H1 (cell line): ENCODE measurements around the gene RCBTB1. TPM values are rescaled to one million over a fixed set of nuclear protein-coding genes. Genes with fewer than 3 reads are reported as not detected.

Source experiments
- CTCF ChIA-PET: fragments of 300-600 bp; sonication (Branson Sonifier 250); formaldehyde crosslinking; loops from one replicate; lab custom pipeline; 2021; ENCODE audit not compliant: partially characterized antibody; lab: Charles Lee
- POLR2A ChIA-PET: fragments of 300-600 bp; sonication (Branson Sonifier 250); formaldehyde crosslinking; loops from one replicate; lab custom pipeline; 2021; ENCODE audit warnings: inconsistent platforms; ENCODE audit not compliant: partially characterized antibody; lab: Charles Lee
- DNase-seq, 2 experiments: peaks; one replicate each; pipeline versions ENCODE4 v3.0.0 to v3.0.0-alpha.2; 2010 to 2022; ENCODE audit warnings: low spot score in 2 of 2, low read depth in 1 of 2, mixed read lengths in 1 of 2
- FAIRE-seq: peaks from 2 replicates; lab custom pipeline; 2011; peaks lifted over from hg19 to GRCh38; lab: Jason Lieb, UNC
- H2AFZ ChIP-seq: 2 replicates; pipeline ENCODE4 v1.8.1; 2012; ENCODE audit warnings: low read length, inconsistent platforms
- H2AK5ac ChIP-seq: 2 replicates; pipeline ENCODE4 v1.6.1; 2013; ENCODE audit warnings: low read depth, low read length
- H2BK120ac ChIP-seq: replicated peaks from 2 replicates; pipeline ENCODE3; 2013; ENCODE audit warnings: low read depth, low read length, inconsistent platforms
- H2BK12ac ChIP-seq: 2 replicates; pipeline ENCODE4 v1.6.1; 2013; ENCODE audit warnings: low read depth, low read length
- H2BK15ac ChIP-seq: 2 replicates; pipeline ENCODE4 v1.6.1; 2013; ENCODE audit warnings: low read length
- H2BK20ac ChIP-seq: 2 replicates; pipeline ENCODE4 v1.6.1; 2013; ENCODE audit warnings: low read length
- H2BK5ac ChIP-seq: 2 replicates; pipeline ENCODE4 v1.6.1; 2013; ENCODE audit warnings: low read depth, low read length
- H3K14ac ChIP-seq: 2 replicates; pipeline ENCODE4 v1.6.1; 2013; ENCODE audit warnings: inconsistent platforms; ENCODE audit not compliant: insufficient read length
- H3K18ac ChIP-seq: 2 replicates; pipeline ENCODE4 v1.6.1; 2013; ENCODE audit warnings: low read length; ENCODE audit errors: extremely low read depth
- H3K23ac ChIP-seq: 2 replicates; pipeline ENCODE4 v1.6.1; 2013; ENCODE audit warnings: inconsistent platforms; ENCODE audit not compliant: insufficient read length
- H3K23me2 ChIP-seq: 2 replicates; pipeline ENCODE4 v1.6.1; 2013; ENCODE audit warnings: low read depth, low read length
- H3K27ac ChIP-seq: 2 replicates; pipeline ENCODE4 v1.6.1; 2011; ENCODE audit warnings: low read depth, low read length, inconsistent platforms
- H3K27me3 ChIP-seq, 4 experiments: replicated peaks in 1 of 4; 1 replicate in 1 of 4; 2 replicates in 3 of 4; pipeline versions ENCODE4 v1.6.1 to v1.8.1; 2011 to 2013; ENCODE audit warnings: low read length in 3 of 4, mild to moderate bottlenecking in 3 of 4, inconsistent platforms in 2 of 4, mixed read lengths in 2 of 4, moderate library complexity in 1 of 4; ENCODE audit not compliant: control insufficient read depth in 3 of 4, insufficient read depth in 3 of 4; ENCODE audit errors: extremely low read depth in 1 of 4
- H3K36me3 ChIP-seq, 4 experiments: 2 replicates each; pipeline versions ENCODE4 v1.6.1 to v1.8.1; 2011 to 2013; ENCODE audit warnings: mild to moderate bottlenecking in 4 of 4, low read length in 3 of 4, moderate library complexity in 2 of 4, control low read depth in 1 of 4, inconsistent platforms in 1 of 4; ENCODE audit not compliant: insufficient read depth in 4 of 4, control insufficient read depth in 2 of 4
- H3K4ac ChIP-seq: replicated peaks from 2 replicates; pipeline ENCODE3; 2013; ENCODE audit warnings: low read length, low read depth, mixed read lengths, inconsistent platforms; ENCODE audit not compliant: insufficient read length
- H3K4me1 ChIP-seq, 4 experiments: replicated peaks in 1 of 4; 1 replicate in 1 of 4; 2 replicates in 3 of 4; pipeline versions ENCODE4 v1.6.1 to v1.8.1; 2011 to 2013; ENCODE audit warnings: low read length in 3 of 4, inconsistent platforms in 2 of 4, mixed read lengths in 1 of 4; ENCODE audit not compliant: insufficient read depth in 4 of 4, control insufficient read depth in 3 of 4
- H3K4me2 ChIP-seq, 2 experiments: 2 replicates each; pipeline versions ENCODE4 v1.6.1 to v1.8.1; 2011 to 2013; ENCODE audit warnings: low read depth in 2 of 2, low read length in 2 of 2, control low read depth in 1 of 2, inconsistent platforms in 1 of 2, mild to moderate bottlenecking in 1 of 2; ENCODE audit not compliant: insufficient read depth in 1 of 2
- H3K4me3 ChIP-seq, 4 experiments: fragments of 200-600, 300-600 bp in 1 of 4; sonication (generic), shearing (Covaris generic), sonication (Bioruptor Twin) in 1 of 4; 2 replicates each; pipeline versions ENCODE4 v1.5.1 to v1.8.1; 2011 to 2016; ENCODE audit warnings: low read length in 4 of 4, low read depth in 3 of 4, control low read depth in 2 of 4, inconsistent platforms in 2 of 4, mild to moderate bottlenecking in 2 of 4, mixed read lengths in 1 of 4, moderate library complexity in 1 of 4; ENCODE audit not compliant: insufficient read depth in 2 of 4; ENCODE audit errors: extremely low read depth in 1 of 4
- H3K56ac ChIP-seq: replicated peaks from 2 replicates; pipeline ENCODE3; 2013; ENCODE audit warnings: low read depth, mild to moderate bottlenecking, mixed read lengths, low read length, inconsistent platforms; ENCODE audit not compliant: insufficient read length
- H3K79me1 ChIP-seq: 2 replicates; pipeline ENCODE4 v1.6.1; 2013; ENCODE audit warnings: low read depth, low read length, control low read depth
- H3K79me2 ChIP-seq, 2 experiments: 2 replicates each; pipeline versions ENCODE4 v1.6.1 to v1.8.1; 2012 to 2013; ENCODE audit warnings: low read length in 2 of 2, mild to moderate bottlenecking in 2 of 2, inconsistent platforms in 1 of 2; ENCODE audit not compliant: insufficient read depth in 2 of 2, control insufficient read depth in 1 of 2
- H3K9ac ChIP-seq, 4 experiments: replicated peaks in 1 of 4; 1 replicate in 1 of 4; 2 replicates in 3 of 4; pipeline versions ENCODE4 v1.6.1 to v1.8.1; 2011 to 2013; ENCODE audit warnings: low read depth in 3 of 4, low read length in 3 of 4, control low read depth in 2 of 4, mild to moderate bottlenecking in 2 of 4, moderate library complexity in 2 of 4, inconsistent platforms in 1 of 4; ENCODE audit errors: extremely low read depth in 1 of 4
- H3K9me3 ChIP-seq, 2 experiments: 2 replicates each; pipeline versions ENCODE4 v1.6.1 to v1.8.1; 2012 to 2013; ENCODE audit warnings: mild to moderate bottlenecking in 2 of 2, moderate library complexity in 2 of 2, control low read depth in 1 of 2, inconsistent platforms in 1 of 2, low read depth in 1 of 2, low read length in 1 of 2, mixed read lengths in 1 of 2; ENCODE audit not compliant: insufficient read depth in 2 of 2
- H4K20me1 ChIP-seq, 2 experiments: replicated peaks in 1 of 2; 2 replicates each; pipeline versions ENCODE3 to v1.8.1; 2011 to 2013; ENCODE audit warnings: inconsistent platforms in 2 of 2, low read length in 2 of 2, mild to moderate bottlenecking in 1 of 2; ENCODE audit not compliant: insufficient read depth in 2 of 2, control insufficient read depth in 1 of 2
- H4K5ac ChIP-seq: 2 replicates; pipeline ENCODE4 v1.6.1; 2013; ENCODE audit warnings: low read length, low read depth, mixed read lengths, inconsistent platforms; ENCODE audit not compliant: insufficient read length
- H4K8ac ChIP-seq: 2 replicates; pipeline ENCODE4 v1.8.0; 2013; ENCODE audit warnings: mild to moderate bottlenecking, moderate library complexity, low read length, inconsistent platforms; ENCODE audit not compliant: insufficient read depth; ENCODE audit errors: extremely low read depth
- H4K91ac ChIP-seq: replicated peaks from 2 replicates; pipeline ENCODE3; 2013; ENCODE audit warnings: low read length, mixed read lengths, inconsistent platforms; ENCODE audit not compliant: insufficient read length
- ATF2 ChIP-seq: IDR thresholded peaks from 2 replicates; pipeline ENCODE4 v1.6.1; 2012; ENCODE audit warnings: low read length, inconsistent platforms
- BACH1 ChIP-seq: IDR thresholded peaks from 2 replicates; pipeline ENCODE4 v1.6.1; 2012; ENCODE audit warnings: low read length, improper control_type of control experiment
- BRCA1 ChIP-seq: IDR thresholded peaks from 2 replicates; pipeline ENCODE4 v1.6.1; 2012; ENCODE audit warnings: low read depth, low read length, improper control_type of control experiment
- CBX8 ChIP-seq: fragments of 300-800, 300-1000 bp; sonication (generic); IDR thresholded peaks from 2 replicates; pipeline ENCODE4 v1.7.1; 2016; ENCODE audit warnings: low read depth, low read length, borderline replicate concordance
- POLR2A ChIP-seq, 2 experiments: IDR thresholded peaks; 1 replicate in 1 of 2; 2 replicates in 1 of 2; pipeline ENCODE4 v1.6.1; 2011; ENCODE audit warnings: low read depth in 2 of 2, low read length in 2 of 2, mild to moderate bottlenecking in 2 of 2; ENCODE audit errors: control extremely low read depth in 1 of 2
- SIRT6 ChIP-seq: IDR thresholded peaks from one replicate; pipeline ENCODE4 v1.7.1; 2012; ENCODE audit warnings: low read length, inconsistent platforms
- SP2 ChIP-seq: IDR thresholded peaks from 2 replicates; pipeline ENCODE4 v1.6.1; 2012; ENCODE audit warnings: mild to moderate bottlenecking, low read length, inconsistent platforms
- whole genome bisulfite sequencing, 2 experiments: shearing (Covaris generic) in 1 of 2; methylation state at CpG; one replicate each; pipeline versions ENCODE4 v1.1.6 to v1.1.7; 2013 to 2015; ENCODE audit warnings: low lambda C conversion rate in 2 of 2, mixed read lengths in 2 of 2, inconsistent platforms in 1 of 2, low coverage in 1 of 2, missing lambda C conversion rate in 1 of 2; ENCODE audit not compliant: insufficient replicate concordance in 2 of 2, insufficient coverage in 1 of 2, insufficient read length in 1 of 2; ENCODE audit errors: extremely low coverage in 1 of 2, missing lambda C conversion rate in 1 of 2; 5-methylcytosine and 5-hydroxymethylcytosine counted together
- long read RNA-seq, 2 experiments: library from RNA in 1 of 2; library from capped mRNA in 1 of 2; stranded (forward); transcript quantifications; one replicate each; pipeline ENCODE4 v2.0.0, GENCODE V29; 2021; ENCODE audit warnings: inconsistent platforms in 1 of 2
- polyA minus RNA-seq, 3 experiments: library from RNA; depleted of rRNA, polyadenylated mRNA; stranded (reverse); fragments of >200 nt; gene quantifications; 1 replicate in 2 of 3; 2 replicates in 1 of 3; pipeline ENCODE4 v1.2.3, GENCODE V29; 2011
- polyA plus RNA-seq, 7 experiments: library from polyadenylated mRNA; depleted of rRNA in 3 of 7; stranded (reverse) in 5 of 7; unstranded in 2 of 7; fragments of >200 nt in 5 of 7; fragments of 200-250 nt in 2 of 7; gene quantifications; 1 replicate in 5 of 7; 2 replicates in 1 of 7; 4 replicates in 1 of 7; pipeline versions ENCODE4 v1.2.1 to v1.2.3, GENCODE V29; 2011 to 2013; ENCODE audit warnings: missing spikeins in 2 of 7, mixed read lengths in 2 of 7
- total RNA-seq: library from RNA; stranded (reverse); fragmentation: NEBNext Ultra II Directional; extraction: Animal tissue kit (Norgen Biotek cat#: 25700); gene quantifications from 2 replicates; pipeline ENCODE4 v1.2.1, GENCODE V29; 2021

The RCBTB1 gene
- total RNA-seq (29.6 and 29.8 TPM in 2 replicates), polyA plus RNA-seq (2011; rRNA removed) (11.8 and 13.7 TPM in 2 replicates), polyA minus RNA-seq (2011; rRNA and poly(A)+ RNA removed) (22.3 and 25.0 TPM in 2 replicates)
- polyA plus RNA-seq (2011; cell fraction: cytosol; rRNA removed): 20.2 TPM
- polyA plus RNA-seq (2011; cell fraction: nucleus; rRNA removed): 13.4 TPM
- polyA plus RNA-seq (2012, experiment 1 of 2): 19.3 to 26.7 TPM (median 23.0 TPM) in 4 replicates
- polyA plus RNA-seq (2012, experiment 2 of 2): 2.1 TPM
- 12.1 TPM for polyA plus RNA-seq (2013, experiment 1 of 2)
- 10.7 TPM for polyA plus RNA-seq (2013, experiment 2 of 2)
- 18.3 TPM for polyA minus RNA-seq (2011; cell fraction: cytosol; rRNA and poly(A)+ RNA removed)
- 22.6 TPM for polyA minus RNA-seq (2011; cell fraction: nucleus; rRNA and poly(A)+ RNA removed)
- long read RNA-seq, experiment 1, full-length matches to known transcripts: 5 of 23 reads
- long read RNA-seq, experiment 1, partial matches to known transcripts: 14 of 23 reads
- long read RNA-seq, experiment 1, other reads (novel, unspliced or antisense): 4 of 23 reads
- long read RNA-seq, experiment 2, full-length matches to known transcripts: 4 of 12 reads
- long read RNA-seq, experiment 2, partial matches to known transcripts: 2 of 12 reads
- long read RNA-seq, experiment 2, other reads (novel, unspliced or antisense): 6 of 12 reads

DNA sequence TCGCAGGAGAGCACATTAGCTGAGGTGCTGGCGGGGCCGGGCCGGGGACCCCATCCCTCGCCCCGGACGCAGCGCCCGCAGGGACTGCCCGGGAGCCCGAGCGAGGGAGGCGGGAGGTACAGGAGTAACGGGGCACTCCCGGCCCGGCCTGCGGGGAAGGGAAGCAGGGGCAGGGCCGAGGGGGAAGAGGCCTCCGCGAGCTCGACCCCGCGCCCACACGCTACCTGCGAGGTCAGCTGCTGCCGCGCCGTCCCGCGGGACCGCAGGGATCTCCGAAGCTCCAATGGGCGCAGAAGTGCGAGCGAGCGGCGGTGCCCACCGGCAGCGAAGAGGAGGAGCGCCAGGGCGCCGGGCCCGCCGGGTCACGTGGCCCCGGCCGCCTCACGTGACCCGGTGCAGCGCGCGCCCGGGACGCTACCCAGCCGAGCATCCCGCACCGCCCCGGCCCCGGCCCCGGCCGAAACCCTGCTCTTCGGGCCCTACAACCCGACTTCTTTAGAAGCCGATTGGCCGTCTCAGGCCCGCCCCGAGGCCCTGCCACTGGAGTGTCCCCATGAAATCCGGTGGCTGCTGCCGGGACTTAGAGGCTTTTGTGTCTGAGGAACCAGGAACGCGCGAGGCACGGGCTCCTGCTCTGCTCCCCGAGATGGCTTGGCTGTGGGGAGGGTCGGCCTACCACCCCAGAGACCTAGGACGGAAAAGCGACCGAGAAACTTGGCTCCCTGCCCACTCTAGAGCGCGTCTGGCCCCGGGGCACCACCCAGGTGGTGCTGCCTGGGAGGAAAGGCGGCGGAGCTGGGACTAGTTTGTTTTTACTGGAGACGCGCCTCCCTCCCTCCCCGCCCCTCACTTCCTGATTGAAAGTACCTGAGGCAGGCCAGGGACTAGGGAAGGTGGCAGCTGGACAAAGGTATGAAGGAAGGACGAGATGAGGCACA lies at the start of gene RCBTB1:
Gene RCBTB1, minus strand, starts transcription at position 339 of the 938 bp plus-strand sequence. CDS start 18,279 bp downstream, outside the sequence.
- H3K9ac ChIP-seq: peak within 1 kb of the TSS; percentile 80 to 92 (median 89)
- no peaks in the 10 kb centered on the region for H3K9me3 ChIP-seq
- peak within 1 kb of the TSS; percentile 98 for H4K8ac ChIP-seq
- ChIA-PET CTCF (interaction anchor here (1.2 to 2.2 kb wide), 2 partner anchors 18 to 44 kb away, joined by 3 to 6 read pairs; no protein-coding TSS in a partner anchor), POLR2A (interaction anchor here (0.6 to 2.1 kb wide), 8 partner anchors 12 to 142 kb away, joined by 3 to 9 read pairs (median 4); partner anchors contain the start of gene PHF11)
- no peak within 1 kb of the TSS for H2BK20ac ChIP-seq
- peak within 1 kb of the TSS; percentile 65 for H4K5ac ChIP-seq
- peak within 1 kb of the TSS; percentile 77 for H3K27ac ChIP-seq
- no peak within 1 kb of the TSS for H2AK5ac ChIP-seq
- no peaks in the 10 kb centered on the region; a peak in 2 of 7 replicates for H3K4me1 ChIP-seq
- FAIRE-seq (no peak), DNase-seq (peak in 1 of 2 experiments; percentile 82)
- H2BK5ac ChIP-seq: peak within 1 kb of the TSS; percentile 89
- H3K4ac ChIP-seq: no peak within 1 kb of the TSS
- WGBS, 2 experiments: 1% methylated on average over 23 of the region's 87 CpGs; no CpG with 5 or more reads in 1 of the 2 experiments
- peak within 1 kb of the TSS; percentile 17 for H4K91ac ChIP-seq
- peaks cover 11% of the 10 kb centered on the region for H3K23me2 ChIP-seq
- peaks cover 0 to 7% of the 10 kb centered on the region in 2 experiments for H4K20me1 ChIP-seq
- no peak within 1 kb of the TSS for H2BK15ac ChIP-seq
- peak within 1 kb of the TSS; percentile 42 to 92 (median 74) for H3K4me3 ChIP-seq
- peak within 1 kb of the TSS; percentile 92 for H2AFZ ChIP-seq
- no peaks in the 10 kb centered on the region for H3K27me3 ChIP-seq
- H3K36me3 ChIP-seq: peaks cover 0 to 1% (median 0%) of the 10 kb centered on the region in 4 experiments; a peak in 2 of 8 replicates
- peak within 1 kb of the TSS; percentile 71 to 95 for H3K4me2 ChIP-seq
- peak within 1 kb of the TSS; percentile 42 for H3K56ac ChIP-seq
- no peak within 1 kb of the TSS for H2BK120ac ChIP-seq
- no peak within 1 kb of the TSS for H3K14ac ChIP-seq
- H2BK12ac ChIP-seq: no peak within 1 kb of the TSS
- peaks cover 6% of the 10 kb centered on the region; the same call in 1 of the 2 replicates for H3K79me1 ChIP-seq
- H3K23ac ChIP-seq: no peak within 1 kb of the TSS
- peak within 1 kb of the TSS; percentile 78 for H3K18ac ChIP-seq
- peaks cover 0 to 15% of the 10 kb centered on the region in 2 experiments; a peak in 2 of 4 replicates for H3K79me2 ChIP-seq
- TF ChIP-seq ATF2: no peak
- TF ChIP-seq SIRT6: no peak
- TF ChIP-seq CBX8: no peak
- no peak for TF ChIP-seq BACH1
- TF ChIP-seq SP2: no peak
- TF ChIP-seq POLR2A (IDR thresholded peaks at IDR 0.05; ENCODE audit: control extremely low read depth in 1 of 2, low read depth in 2 of 2, low read length in 2 of 2): peak in 1 of 2 experiments; percentile 62; a peak in 1 of 3 replicates
- TF ChIP-seq BRCA1: no peak
